Coronary artery (tissue), 2 donors: ENCODE measurements around the gene EIF2B1.

Experiments used
- DNase-seq: peaks from one replicate; pipeline ENCODE4 v3.0.0-alpha.2; 2017; ENCODE audit warnings: low spot score
- H3K27ac ChIP-seq, 2 donors: fragments of 200-600 bp; sonication (generic); one replicate each; pipeline ENCODE4 v1.5.1; 2016 to 2019
- H3K4me3 ChIP-seq: fragments of 200-600 bp; sonication (generic); 2 replicates; pipeline ENCODE4 v1.5.1; 2016; ENCODE audit warnings: mild to moderate bottlenecking, moderate library complexity
- TF ChIP-seq, protein P1 (sequence below): fragments of 200-600 bp; sonication (generic); IDR thresholded peaks from one replicate; pipeline ENCODE4 v1.5.1; 2019; ENCODE audit warnings: antibody characterized with exemption

EIF2B1 gene

DNA sequence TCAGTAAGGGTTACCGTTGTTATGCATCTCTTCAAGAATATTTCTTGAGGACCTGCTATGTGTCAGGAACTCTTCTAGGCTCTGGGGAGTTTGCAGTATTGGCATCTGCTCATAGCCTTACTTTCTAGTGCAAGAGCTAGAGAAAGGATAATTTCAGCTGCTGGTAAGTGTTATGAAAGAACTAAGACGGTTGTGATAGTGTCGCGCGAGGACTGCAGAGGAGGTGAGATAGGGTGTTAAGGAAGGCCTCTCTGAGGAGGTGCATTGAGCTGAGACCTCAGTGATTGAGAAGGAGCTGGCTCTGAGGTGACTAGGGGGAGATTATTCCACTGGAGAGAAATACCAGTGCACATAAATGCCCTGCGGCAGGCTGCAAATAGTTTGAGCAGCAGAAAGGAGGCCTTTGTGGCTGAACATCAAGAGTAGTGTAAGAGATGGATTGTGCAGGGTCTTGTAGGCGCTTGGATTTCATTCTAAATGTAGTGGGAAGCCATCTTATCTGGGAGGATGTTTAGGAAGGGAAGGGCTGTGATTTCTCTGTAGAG lies 30.8 kb downstream of the EIF2B1 start:
- Histone ChIP-seq H3K4me3 (peak overlapping the region; percentile 91), H3K27ac (peak overlapping the region in 1 of 2 donors; percentile 75)
- no peak for DNase-seq
- TF ChIP-seq, protein P1, sequence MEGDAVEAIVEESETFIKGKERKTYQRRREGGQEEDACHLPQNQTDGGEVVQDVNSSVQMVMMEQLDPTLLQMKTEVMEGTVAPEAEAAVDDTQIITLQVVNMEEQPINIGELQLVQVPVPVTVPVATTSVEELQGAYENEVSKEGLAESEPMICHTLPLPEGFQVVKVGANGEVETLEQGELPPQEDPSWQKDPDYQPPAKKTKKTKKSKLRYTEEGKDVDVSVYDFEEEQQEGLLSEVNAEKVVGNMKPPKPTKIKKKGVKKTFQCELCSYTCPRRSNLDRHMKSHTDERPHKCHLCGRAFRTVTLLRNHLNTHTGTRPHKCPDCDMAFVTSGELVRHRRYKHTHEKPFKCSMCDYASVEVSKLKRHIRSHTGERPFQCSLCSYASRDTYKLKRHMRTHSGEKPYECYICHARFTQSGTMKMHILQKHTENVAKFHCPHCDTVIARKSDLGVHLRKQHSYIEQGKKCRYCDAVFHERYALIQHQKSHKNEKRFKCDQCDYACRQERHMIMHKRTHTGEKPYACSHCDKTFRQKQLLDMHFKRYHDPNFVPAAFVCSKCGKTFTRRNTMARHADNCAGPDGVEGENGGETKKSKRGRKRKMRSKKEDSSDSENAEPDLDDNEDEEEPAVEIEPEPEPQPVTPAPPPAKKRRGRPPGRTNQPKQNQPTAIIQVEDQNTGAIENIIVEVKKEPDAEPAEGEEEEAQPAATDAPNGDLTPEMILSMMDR: no peak

DNA sequence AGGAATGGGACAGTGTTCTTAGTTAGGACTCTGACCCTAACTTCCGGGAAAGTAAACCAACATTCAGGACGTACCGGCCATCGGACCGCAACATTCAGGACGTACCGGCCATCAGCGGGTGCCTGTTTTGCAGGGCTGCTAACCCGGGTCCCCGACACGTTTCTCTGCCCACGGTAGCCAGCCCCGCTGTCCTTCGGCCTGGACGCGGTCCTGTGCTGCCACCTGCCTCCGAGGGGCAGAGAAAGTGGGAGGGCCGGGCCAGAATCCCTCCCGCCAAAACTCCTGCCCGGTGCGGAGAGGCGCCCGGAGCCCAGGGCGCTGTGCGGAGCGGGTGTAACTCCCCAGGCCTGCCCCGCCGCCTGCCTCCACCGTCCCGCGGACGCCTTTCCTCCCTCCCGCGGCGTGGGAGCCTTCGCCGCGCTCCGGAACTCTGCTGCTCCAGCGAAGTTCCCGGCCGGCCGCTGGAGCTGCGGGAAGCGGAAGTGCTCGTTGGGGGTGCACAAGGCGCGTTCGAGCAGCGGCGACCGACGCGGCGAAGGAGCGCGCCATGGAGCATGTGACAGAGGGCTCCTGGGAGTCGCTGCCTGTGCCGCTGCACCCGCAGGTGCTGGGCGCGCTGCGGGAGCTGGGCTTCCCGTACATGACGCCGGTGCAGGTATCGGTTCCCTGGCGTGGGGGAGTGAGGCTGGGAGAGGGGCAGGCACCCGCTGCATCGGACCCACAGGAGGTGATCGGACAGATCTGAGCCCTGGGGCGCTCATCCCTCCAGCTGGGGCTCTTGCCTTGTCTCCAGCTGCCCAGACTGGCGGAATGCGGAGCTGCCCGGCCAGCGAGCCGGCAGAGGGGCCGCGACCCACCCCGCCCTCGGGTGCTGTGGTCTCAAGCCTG lies 31.6 kb downstream of the EIF2B1 start, which contains the start of gene DDX55:
DDX55 (plus strand) TSS at position 498 of the 888 bp plus-strand sequence; CDS start at position 548, 50 bp downstream.
- Histone ChIP-seq H3K4me3 (peak within 1 kb of the TSS; percentile 91), H3K27ac (peak within 1 kb of the TSS; percentile 75 to 86)
- TF ChIP-seq, protein P1: peak; percentile 39
- DNase-seq: peak; percentile 88

DNA sequence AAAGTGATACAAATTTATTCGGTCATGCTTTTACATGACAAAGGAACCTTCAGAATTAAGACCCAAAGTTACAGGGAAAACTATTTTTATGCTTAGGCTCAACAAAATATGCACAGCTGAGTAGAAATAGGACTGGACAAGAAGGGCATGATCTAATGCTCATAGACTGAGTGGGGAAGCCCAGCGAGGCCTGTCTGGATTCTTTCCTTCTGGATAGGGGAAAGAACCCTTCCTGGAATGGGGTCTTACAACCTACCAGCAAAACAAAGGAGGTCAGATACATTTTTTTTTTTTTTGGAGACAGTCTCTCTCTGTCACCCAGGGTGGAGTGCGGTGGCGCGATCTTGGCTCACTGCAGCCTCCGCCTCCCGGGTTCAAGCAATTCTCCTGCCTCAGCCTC lies 33.8 kb downstream of the EIF2B1 start:
- TF ChIP-seq, protein P1: no peak
- H3K4me3 ChIP-seq: no peak overlapping the region
- no peak for DNase-seq
- H3K27ac ChIP-seq: no peak overlapping the region

DNA sequence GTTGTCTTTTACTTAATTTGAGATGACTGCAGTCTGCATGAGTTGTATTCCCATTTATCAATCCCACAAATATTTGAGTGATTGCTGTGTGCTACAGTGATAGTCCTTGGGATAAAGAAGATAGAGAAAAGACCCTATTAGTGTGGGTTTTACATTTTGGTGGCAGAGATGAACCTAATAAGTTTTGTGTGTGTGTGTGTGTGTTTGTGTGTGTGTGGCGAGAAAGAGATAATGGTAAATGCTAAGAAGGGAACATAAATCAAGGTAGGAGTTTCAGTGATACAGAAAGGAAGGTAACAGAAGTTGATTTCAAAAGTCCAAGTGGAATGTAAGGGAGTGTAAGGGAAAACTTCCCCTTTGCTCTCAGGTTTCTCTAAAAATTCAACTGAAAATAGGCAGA lies 34.2 kb downstream of the EIF2B1 start:
- DNase-seq: no peak
- Histone ChIP-seq H3K27ac (no peak overlapping the region), H3K4me3 (no peak overlapping the region)
- TF ChIP-seq, protein P1: no peak

DNA sequence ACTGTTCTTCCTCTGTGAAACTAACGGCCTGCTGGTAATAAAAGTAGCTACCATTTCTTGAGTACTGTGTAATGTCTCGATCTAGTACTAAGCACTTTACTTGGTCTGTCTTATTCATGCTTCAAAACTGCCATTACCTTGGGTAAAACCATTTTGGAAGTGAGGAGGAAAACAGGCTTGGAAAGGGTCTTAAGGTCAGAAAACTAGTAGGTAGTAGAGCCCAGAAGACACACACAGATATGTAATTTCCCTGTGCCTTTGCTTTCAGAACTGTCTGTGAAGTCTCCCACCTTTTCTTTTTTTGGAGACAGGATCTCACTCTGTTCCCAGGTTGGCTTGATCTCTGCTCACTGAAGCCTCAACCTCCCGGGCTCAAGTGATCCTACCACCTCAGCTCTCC lies 35.0 kb downstream of the EIF2B1 start:
- no peak overlapping the region for H3K4me3 ChIP-seq
- H3K27ac ChIP-seq: no peak overlapping the region
- DNase-seq: no peak
- TF ChIP-seq, protein P1: no peak

DNA sequence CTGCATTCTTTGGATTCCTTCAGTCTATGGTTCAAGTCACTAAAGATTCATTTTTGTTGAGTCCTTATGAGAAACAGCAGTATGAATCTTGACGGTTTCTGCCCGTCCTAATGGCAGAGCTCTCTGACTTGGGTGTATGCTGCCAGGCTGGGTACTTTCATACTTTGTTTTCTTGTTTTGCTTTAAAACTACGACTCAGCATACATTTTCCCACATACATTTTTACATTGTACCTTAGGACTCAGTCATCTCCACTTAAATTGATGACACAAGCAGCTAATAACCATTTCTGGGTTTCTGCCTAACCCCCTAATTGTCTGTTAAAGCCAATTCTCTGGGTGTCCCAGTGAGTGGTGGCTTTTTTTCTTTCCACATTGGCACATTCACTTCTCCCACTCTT lies 36.4 kb downstream of the EIF2B1 start:
- H3K4me3 ChIP-seq: no peak overlapping the region
- DNase-seq: no peak
- H3K27ac ChIP-seq: no peak overlapping the region
- TF ChIP-seq, protein P1: no peak
